AG08396 (cell line): ENCODE measurements around the gene BEND3.

Source experiments
- DNase-seq: peaks from one replicate; pipeline ENCODE4 v3.0.0; 2012; ENCODE audit warnings: low spot score, mixed read lengths

Gene BEND3

DNA sequence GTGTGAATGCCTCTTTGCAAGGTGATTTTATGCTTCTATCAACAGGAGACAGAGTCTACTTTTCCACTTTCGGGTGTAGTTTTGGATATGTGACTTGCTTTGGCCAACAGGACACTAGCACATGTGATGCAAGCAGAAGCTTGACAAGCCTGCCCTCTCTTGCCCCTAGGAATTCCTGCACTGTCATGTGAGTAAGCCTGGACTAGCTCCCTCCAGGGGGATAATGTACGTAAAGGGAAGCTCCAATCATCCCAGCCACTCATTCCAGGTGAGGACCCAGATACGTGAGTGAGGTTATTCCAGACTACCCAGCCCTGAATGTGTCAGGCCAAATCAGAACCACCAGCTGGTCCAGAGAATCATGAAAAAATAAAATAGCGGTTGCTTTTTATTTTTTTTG is 33.3 kb downstream of the BEND3 start:
- DNase-seq = no peak

DNA sequence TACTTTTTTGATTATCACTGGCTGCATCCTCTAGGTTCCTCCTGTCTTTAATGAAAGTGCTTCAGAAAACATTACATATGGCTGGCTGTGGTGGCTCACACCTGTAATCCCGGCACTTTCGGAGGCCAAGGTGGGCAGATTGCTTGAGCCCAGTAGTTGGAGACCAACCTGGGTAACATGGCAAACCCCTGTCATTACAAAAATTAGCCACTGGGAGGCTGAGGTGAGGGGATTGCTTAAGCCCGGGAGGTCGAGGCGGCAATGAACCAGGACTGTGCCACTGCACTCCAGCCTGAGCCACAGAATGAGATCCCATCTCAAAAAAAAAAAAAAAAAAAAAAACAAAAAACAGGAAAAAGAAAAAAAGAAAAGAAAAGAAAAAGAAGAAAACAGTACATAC is 35.3 kb downstream of the BEND3 start:
- DNase-seq = no peak

DNA sequence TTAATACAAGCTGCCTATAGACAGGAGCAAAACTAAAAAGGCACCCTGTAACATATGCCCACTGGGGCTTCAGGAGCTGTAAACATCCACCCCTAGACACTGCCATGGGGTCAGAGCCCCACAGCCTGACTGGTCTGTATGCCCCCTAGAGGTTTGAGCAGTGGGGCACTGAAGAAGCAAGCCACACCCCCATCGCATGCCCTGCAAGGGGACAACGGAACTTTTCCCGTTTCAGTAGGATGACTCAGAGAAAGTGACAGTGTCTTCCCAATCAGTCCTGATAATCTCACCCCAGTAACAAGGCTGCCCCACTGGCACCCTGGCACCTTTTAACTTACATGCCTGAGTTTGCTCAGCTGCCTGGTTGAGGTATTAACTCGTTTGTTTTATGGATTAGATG is 35.9 kb downstream of the BEND3 start:
- DNase-seq = no peak

DNA sequence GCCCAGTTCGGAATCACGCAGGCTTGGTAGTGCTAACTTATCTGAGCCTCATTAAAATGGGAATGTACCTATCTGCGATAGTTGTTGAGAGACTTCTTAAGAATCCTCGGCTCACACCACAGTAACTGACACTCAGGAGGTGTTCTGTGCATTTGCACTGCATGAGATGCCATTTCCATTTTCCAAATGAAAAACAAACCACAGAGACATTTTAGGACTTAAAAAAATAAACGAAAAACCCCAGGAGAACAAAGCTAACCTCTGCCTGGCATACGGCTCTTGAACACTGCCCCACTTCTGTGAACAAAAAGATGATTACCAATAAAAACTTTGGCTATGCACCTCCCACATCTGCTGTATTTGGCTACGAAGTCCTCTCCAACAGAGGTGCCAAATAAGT is 37.6 kb downstream of the BEND3 start:
- no peak for DNase-seq

DNA sequence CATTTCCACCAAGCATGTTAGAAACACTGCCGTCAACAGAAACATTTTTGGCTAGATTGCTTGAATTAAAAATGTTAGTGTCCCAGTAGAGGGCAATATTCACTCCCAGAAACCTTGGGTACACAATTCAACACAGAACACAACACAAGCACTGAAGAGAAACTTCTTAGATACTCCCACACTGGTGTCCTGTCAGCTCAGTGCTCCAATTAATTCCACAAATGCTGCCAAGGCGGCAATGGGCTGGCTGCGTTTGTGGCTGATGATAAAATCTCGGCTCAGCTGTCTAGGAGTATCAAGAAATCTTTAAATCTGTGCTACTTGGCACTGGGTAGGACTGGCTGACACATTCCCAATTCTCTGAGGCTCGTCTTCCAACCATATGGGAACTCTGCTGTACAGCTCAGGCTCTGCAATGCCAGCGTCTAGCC is 39.3 kb downstream of the BEND3 start:
- peak; percentile 34 for DNase-seq

DNA sequence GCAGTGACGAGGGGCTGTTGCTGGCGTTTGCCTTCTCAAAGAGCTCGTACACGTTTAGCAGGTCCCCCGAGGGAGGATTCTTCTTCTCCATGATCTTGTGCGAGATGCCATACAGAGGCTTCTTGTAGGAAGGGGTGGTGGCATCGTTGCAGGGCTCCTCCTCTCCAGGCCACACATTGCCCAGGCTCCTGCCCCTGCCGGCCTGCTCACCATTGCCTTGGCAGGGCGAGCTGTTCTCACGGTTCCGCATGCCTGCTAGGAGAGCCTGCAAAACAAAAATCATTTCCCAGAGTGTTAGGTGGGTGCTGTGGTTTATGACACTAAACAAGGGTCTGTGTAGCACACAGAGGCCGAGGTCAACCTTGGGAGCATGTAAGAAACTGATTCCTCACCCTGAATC is 44.6 kb downstream of the BEND3 start:
- DNase-seq = no peak

DNA sequence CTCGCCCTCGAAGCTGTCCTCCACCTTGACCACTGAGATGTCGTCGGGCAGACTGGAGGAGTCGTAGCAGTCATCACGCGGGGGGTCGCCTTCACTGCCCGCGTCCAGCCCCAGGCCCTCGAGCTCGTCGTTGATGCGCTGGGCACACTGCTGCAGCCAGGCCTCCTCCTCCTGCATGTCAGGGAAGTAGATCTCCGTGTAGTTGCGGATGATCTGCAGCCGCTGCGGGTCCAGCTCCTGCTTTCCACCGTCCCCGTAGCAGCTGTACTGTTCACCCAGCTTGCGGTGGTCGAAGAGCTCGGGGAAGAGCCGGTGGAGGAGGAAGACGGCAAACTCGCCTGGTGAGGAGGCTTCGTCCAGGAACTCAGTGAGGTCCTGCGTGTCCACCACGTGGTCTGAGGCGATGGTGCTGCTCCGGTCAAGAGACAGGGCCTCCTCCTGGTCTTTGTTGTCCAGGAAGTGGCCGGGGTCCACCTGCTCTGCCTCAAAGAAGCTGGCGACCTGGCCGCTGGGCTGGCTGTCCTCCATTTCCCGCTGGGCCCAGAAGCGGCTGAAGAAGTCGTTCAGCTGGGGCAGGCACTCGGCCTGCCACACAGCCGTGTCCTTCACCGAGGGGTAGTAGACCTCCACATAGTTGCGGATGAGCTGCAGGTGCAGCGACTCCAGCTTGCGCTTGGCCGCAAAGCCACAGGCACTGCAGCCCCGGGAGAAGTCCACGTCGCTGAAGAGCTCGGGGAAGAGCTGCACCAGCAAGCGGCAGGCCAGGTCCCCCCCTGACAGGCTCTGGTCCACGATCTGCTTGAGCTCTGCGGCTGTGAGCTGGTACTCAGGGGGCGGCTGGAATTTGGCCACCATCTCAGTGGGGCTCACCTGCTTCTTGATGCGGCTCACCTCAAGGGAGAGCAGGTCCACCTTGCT is 45.4 kb downstream of the BEND3 start:
- DNase-seq = no peak

DNA sequence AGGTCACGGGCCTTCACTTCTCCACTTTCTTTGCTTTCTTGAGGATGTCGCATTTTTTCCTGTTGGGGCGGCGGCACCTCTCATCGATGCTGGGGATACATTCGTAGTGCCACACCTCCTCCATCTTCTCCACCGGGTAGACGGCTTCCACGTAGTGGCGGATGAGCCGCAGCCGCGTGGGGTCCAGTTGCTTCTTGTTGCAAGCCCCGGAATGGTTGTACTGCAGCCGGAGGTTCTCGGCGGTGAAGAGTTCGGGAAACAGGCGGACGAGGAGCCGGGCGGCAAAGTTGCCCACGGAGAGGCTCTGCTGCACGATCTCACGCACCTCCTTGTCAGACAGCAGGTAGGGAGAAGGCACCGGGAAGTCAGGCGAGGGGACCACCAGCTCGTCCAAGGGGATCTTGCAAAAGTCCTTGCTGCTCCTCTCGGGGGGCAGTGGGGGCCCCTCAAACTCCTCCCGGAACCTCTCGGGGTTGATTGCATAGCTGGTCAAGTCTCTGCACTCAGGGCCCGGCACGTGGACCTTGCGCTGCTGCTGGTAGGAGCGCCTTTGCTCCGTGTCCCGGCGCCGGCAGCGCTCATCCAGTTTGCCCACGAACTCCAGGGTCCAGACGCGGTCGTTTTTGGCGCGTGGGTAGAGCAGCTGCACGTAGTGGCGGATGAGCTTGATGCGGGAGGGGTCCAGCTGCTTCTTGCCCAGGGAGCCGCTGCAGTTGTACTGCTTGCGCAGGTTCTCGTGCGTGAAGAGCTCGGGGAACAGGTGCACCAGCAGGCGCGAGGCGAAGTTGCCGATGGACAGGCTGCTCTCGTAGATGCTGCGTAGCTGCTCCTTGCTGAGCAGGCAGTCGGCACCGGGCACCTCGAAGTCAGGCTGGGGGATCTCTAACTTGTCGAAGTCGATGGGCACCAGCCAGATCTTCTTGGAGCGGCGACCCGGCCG is 46.4 kb downstream of the BEND3 start:
- DNase-seq = no peak

DNA sequence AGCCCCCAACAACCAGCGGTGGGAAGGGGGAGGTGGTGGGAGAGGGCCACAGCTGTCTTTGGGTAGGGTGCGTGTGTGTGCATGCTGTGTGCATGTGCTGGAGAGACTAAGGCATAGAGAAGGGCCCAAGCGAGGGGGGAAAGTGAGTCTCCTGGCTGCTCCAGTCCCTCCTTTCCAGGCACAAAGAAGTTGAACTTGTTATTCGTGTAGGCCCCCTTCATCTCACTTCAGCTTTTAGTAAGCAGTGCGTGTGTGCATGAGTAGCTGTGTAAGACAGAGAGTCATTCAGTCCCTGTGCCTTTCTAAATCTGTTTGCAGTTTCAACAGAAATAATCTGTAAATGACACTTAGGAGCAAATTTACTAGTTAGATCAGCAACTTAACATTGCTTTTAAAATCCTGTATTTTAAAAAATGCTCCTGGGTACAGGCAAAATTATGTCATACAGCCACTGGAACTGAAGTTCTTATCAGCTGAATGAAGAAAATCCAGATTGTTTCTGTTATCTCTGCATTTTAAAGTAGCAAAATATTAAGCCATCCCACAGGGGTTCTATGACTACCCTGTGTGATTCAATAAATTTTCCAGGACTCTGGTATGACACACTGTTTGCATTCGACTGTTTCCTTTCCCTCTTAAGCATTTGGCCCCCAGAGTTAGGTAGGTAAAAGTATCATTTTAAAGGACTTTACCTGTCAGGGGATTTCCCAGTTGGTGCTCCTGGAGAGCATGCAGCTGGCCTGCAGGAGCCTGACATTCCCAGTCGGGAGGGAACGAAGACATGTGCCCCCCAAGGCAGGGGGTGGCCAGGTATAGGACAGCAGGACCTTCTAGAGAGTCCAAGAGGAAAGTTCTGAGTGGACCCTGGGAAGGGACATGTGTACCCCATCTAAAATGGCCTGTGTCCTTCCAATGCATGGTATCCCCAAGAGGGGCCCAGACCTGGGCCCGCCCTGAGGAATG is 48.3 kb downstream of the BEND3 start:
- DNase-seq = no peak

DNA sequence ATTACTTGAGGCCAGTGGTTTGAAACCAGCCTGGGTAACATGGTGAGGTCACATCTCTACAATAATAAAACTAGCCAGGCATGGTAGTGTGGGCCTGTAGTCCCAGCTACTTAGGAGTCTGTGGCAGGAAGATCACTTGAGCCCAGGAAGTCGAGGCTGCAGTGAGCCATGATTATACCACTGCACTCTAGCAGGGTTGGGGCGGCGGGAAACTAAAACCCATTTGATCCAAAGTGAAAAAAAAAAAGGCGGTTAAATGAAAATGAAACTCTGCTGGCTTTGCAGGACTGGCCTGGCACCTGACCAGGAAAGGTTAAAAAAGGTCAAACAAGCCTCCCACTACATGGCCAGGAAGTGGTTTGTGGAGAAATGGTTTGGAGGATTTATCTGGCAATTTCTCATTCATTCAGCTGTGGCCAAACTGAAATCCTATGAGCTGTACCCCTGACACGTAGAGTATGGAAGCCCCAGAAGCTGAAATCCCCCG is 50.7 kb downstream of the BEND3 start:
- DNase-seq = peak; percentile 62

DNA sequence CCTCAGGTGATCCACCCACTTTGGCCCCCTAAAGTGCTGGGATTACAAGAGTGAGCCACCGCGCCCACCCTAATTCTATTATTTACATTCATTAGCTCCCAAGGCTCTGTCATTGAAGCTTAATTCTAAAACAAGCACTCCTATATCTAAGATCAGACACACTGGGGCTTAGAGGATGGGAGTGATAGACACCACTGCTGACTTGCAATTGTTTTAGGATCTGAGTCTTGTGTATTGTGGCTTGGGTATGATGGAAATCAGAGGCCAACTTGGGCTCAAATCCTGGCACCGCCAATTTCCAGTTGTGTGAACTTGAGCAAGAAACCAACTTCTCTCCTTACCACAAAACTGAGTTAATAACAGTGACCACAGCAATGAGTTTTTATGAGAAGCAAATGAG is 52.6 kb downstream of the BEND3 start:
- DNase-seq = no peak

DNA sequence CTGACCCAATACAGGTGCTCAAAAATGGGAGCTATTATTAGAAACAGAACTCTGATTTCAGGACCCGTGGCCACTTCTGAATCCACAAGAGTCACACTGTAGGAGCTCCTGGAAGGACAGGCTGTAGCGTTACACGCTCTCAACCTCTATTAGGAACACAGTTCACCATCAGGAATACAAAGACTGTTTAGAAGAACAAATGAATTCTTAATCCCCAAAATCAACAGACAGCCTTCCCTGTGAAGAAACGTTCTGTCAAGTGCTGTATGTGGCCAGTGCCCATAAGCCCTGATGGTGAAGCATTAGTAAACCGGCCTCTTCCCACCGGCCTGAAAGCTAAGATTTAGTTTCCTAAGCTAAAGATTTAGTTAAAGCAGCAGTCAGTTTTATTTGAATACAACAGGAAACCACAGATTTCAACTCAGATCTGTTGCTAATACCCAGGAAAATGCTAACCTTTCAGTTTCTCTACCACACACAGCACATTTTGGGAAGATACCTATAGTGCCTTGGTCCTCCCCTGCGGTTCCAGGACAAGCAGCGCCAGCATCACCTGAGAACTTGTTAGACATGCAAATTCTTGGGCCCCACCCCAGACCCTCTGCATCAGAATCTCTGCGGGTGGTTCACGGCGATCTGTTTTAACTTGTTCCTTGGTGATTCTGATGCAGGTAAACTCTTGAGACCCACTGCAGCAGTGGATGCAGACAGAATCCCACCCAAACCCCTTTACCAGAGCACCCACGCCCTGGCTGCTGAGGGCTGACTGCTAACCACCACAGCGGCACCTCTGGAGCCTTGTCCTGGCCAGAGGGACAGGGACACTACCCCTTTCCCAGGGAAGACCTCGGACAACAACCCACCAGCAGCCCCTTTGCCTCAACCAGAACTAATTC is 53.9 kb downstream of the BEND3 start:
- DNase-seq = no peak

DNA sequence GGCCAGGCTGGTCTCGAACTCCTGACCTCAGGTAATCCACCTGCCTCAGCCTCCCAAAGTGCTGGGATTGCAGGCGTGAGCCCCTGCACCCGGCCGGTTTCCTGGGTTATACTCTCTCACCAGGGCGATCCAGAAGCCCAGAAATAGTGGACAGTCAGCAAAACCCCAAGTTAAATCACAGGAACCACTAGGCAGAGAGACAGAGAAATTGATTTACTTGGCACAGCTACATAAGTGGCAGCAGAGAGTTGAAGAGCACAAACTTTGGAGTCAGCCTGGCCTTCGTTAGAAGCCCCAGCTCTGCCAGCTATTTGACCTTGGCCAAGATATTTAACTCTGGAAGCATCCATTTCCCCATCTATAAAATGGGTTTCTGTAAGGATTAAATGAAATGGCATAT is 54.6 kb downstream of the BEND3 start:
- no peak for DNase-seq

DNA sequence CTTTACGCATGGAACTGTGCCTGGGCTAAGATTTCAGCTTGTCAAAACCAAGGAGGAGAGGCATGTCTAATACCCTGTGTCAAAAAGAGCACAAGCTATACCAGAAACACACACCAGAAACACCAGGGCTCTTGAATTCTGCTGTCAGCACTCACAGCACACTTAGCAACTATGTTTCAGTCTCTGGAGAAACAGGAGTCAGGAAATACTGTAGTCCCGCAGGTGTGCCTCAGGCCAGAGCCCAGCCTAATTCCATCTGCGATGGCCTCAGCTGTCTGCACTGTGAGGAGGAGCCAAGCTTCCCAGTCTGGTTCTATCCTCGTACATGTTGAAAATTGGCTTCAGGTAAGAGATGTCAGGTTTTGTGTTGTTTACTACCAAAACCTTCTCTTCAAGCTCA is 55.7 kb downstream of the BEND3 start:
- no peak for DNase-seq

DNA sequence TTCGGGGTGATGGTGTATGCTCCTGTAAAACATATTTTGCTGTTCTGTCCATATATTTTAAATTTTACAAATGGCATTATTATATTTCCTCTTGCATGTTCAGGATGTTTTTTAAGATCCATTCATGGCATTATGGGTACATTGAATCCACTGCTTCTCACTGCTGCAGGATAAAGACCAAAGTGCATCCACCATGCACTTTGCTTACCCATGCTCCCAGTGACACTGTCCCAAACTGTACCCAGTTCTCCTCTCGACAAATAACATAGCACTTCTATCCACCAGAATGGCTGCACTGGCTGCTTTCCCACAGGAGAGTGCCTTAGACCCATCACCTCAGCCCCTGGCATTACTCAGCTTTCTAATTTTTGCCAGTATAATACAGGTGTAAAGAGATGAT is 57.6 kb downstream of the BEND3 start:
- no peak for DNase-seq

DNA sequence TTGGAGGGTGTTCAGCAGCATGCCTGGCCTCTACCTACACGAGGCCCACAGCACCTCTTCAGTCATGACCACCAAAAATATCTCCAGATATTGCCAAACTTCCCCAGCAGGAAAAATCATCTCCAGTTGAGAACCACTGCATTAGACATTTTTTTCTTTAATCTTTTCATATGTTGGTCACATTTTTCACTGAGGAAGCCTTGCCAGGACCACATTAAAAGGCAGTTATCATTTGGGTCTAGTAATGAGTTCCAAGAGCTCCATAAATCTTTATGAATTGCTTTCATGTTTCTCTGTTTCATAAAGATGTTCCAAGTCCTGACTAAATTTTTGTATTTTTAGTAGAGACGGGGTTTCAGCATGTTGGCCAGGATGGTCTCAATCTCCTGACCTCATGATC is 58.5 kb downstream of the BEND3 start:
- DNase-seq = no peak

DNA sequence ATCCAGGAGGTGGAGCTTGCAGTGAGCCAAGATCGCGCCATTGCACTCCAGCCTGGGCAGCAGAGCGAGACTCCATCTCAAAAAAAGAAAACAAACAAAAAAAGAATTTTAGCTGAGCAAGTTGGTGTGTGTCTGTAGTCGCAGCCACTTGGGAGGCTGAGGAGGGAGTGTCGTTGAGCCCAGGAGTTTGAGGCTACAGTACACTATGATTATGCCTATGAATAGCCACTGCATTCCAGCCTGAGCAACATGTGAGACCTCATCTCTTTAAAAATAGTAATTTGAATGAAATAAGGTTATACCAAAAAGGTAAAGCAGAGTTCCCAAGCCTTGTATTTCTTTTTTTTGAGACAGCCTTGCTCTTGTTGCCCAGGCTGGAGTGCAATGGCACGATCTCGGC is 67.5 kb downstream of the BEND3 start:
- no peak for DNase-seq

DNA sequence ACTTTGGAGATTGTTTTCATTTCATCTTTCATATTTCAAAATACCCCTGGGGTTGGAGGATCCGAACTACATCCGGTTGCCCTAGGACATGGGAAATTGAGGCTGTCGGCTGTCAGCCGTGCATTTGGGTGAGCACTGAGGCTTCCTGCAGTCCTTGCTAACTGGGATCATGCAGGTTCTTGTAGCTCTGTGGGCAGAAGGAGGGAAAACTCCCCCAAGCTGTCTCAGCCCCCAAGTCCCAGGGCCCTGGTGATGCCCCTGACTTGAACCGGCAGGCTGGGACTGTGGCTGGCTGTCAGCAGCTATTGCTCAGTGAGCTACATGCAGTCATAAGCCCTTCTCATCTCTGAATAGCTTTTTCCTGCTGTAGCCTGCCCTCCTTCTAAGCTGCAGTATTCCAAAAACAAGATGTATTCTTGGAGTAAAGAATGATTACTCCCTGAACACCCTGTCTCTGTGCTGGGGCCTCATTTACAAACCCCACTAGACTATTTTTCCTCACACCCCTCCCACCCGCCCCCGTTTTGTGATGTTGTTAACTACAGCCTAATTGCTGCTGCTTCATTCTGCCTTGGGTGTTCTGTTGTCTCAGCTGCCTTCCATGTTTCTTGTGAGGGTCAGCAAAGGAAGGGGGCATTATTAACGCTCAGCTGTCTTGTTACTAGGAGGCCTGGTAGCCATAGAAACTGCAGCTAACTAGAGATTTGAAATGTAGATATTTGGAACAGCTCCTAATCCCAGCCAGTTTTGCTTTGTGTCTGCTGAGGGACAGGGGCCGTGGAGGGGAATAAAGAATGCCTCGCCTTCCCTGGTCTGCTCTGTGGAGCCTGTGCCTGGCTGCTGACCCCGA is 69.3 kb downstream of the BEND3 start:
- no peak for DNase-seq

DNA sequence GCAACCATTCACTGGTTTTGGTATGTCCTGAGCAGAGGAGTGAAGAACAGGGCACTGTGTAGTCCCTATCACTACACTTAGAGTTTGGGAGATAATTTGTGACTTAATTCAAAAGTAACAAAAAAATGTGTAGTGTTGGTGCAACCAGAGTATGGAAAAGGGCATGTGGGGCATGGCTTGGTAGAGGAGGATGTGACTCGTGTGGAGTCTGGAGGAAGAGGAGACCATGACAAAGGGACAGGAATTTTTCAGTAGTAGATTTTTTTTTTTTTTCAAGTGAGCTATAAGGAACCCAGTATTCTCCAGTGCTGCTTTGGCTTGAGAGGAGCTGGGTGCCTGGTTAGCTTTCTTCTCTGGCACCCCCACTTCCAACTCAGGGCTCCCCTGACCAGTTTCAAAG is 82.2 kb downstream of the BEND3 start:
- DNase-seq = peak; percentile 39

DNA sequence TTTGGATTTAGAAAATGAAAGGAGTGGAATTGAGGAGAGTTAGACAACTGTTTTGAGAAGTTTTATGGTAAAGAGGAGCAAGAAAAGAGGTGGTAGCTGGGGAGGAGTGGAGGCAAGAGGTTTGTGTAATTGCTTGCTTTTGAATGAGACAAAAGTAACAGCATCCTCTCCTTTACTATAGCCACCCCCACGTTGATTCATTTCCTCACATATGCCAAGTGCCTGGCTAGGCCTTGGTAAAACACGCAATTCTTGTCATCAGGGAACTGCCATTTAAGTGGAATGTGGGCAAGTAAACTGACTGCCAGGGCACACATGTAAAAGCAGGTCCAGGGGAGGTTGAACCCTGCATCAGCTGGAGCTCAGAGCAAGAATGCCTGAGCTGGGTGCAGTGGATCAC is 83.3 kb downstream of the BEND3 start:
- DNase-seq = no peak
